K562 (cell line): ENCODE data around the gene MICAL1. TPM values are rescaled to one million over a fixed set of nuclear protein-coding genes. Genes with fewer than 3 reads are reported as not detected.

Experiments used
- CCNT2 ChIP-seq: IDR thresholded peaks from 2 replicates; pipeline ENCODE4 v1.6.1; 2011; ENCODE audit warnings: borderline replicate concordance, low read depth, mild to moderate bottlenecking, moderate library complexity, mixed read lengths, low read length; ENCODE audit not compliant: insufficient read length; ENCODE audit errors: extremely low read depth
- FOXK1 ChIP-seq: sonication (generic); formaldehyde crosslinking; IDR thresholded peaks from 2 replicates; pipeline ENCODE4 v1.8.0; 2022; ENCODE audit warnings: missing genetic modification reagents, mild to moderate bottlenecking, borderline replicate concordance
- HNRNPH1 ChIP-seq: fragments of 200-400 bp; formaldehyde crosslinking; optimal IDR thresholded peaks from 2 replicates; pipeline ENCODE3; 2017; ENCODE audit warnings: low read depth, mild to moderate bottlenecking, low read length, moderate library complexity
- HNRNPUL1 ChIP-seq: fragments of 200-400 bp; formaldehyde crosslinking; IDR thresholded peaks from 2 replicates; pipeline ENCODE4 v1.6.1; 2017; ENCODE audit warnings: low read length
- MITF ChIP-seq: IDR thresholded peaks from 2 replicates; pipeline ENCODE4 v1.6.1; 2014; ENCODE audit warnings: antibody characterized with exemption
- POLR2AphosphoS2 ChIP-seq: IDR thresholded peaks from 2 replicates; pipeline ENCODE4 v1.6.1; 2012; ENCODE audit warnings: low read length, improper control_type of control experiment
- PYGO2 ChIP-seq: fragments of 450-650 bp; IDR thresholded peaks from 2 replicates; pipeline ENCODE4 v1.6.1; 2016; ENCODE audit warnings: mild to moderate bottlenecking, missing genetic modification characterization, moderate library complexity, missing compliant biosample characterization
- RERE ChIP-seq: sonication (generic); formaldehyde crosslinking; IDR thresholded peaks from 2 replicates; pipeline ENCODE4 v1.8.0; 2023; ENCODE audit warnings: missing genetic modification reagents, mild to moderate bottlenecking, borderline replicate concordance
- SFPQ ChIP-seq: fragments of 200-400 bp; formaldehyde crosslinking; IDR thresholded peaks from 2 replicates; pipeline ENCODE4 v1.6.1; 2017; ENCODE audit warnings: mild to moderate bottlenecking, low read depth, low read length, moderate library complexity
- SNIP1 ChIP-seq: fragments of 450-650 bp; IDR thresholded peaks from 2 replicates; pipeline ENCODE4 v1.7.1; 2017; ENCODE audit warnings: low read depth, mild to moderate bottlenecking
- ZBED1 ChIP-seq: IDR thresholded peaks from 2 replicates; pipeline ENCODE4 v1.6.1; 2014
- ZBTB7A ChIP-seq: IDR thresholded peaks from 2 replicates; pipeline ENCODE4 v1.6.1; 2011; ENCODE audit warnings: low read depth, mild to moderate bottlenecking, low read length, moderate library complexity, borderline replicate concordance; ENCODE audit not compliant: control insufficient read depth
- ZNF184 ChIP-seq: sonication (generic); formaldehyde crosslinking; IDR thresholded peaks from 2 replicates; pipeline ENCODE4 v1.5.0; 2020; ENCODE audit warnings: missing genetic modification reagents
- polyA plus RNA-seq, 8 experiments: library from polyadenylated mRNA; depleted of rRNA in 4 of 8; stranded (reverse) in 5 of 8; unstranded in 3 of 8; fragments of >200 nt; fragmentation: Nextera tagmentation in 2 of 8; fragmentation: Illumina TruSeq in 1 of 8; extraction: Ambion mirVana in 2 of 8; extraction: Trizol in 1 of 8; gene quantifications; 2 replicates each; pipeline versions ENCODE4 v1.2.1 to v1.2.3, GENCODE V29; 2011 to 2014; ENCODE audit warnings: inconsistent platforms in 1 of 8, missing spikeins in 1 of 8
- total RNA-seq, 7 experiments: library from RNA; depleted of rRNA in 6 of 7; stranded (reverse); fragments of >200 nt in 6 of 7; fragmentation: Illumina TruSeq in 2 of 7; extraction: Trizol in 2 of 7; gene quantifications; 2 replicates each; pipeline versions ENCODE4 v1.2.1 to v1.2.3, GENCODE V29; 2011 to 2021; ENCODE audit warnings: low replicate concordance in 1 of 7
- TF ChIP-seq, protein P1 (sequence below): sonication (generic); formaldehyde crosslinking; IDR thresholded peaks from 2 replicates; pipeline ENCODE4 v1.4.0; 2020; ENCODE audit warnings: mild to moderate bottlenecking, missing genetic modification reagents

The MICAL1 gene
- total and polyA plus RNA-seq, 9 of the 15 experiments (the other 6 are each of a cell fraction or from before 2014, with no cell fraction given) = 0.07 to 15.2 (median 7.0) TPM

- TF ChIP-seq ZBTB7A (peak; percentile 94), SFPQ (no peak), MITF (no peak), ZNF184 (CRISPR knock-in tag) (no peak), RERE (CRISPR knock-in tag) (no peak), HNRNPH1 (no peak), POLR2AphosphoS2 (no peak), SNIP1 (no peak), ZBED1 (no peak), CCNT2 (peak; percentile 86), HNRNPUL1 (no peak), PYGO2 (tag) (no peak), FOXK1 (CRISPR knock-in tag) (peak; percentile 90; the same call in 1 of the 2 replicates)
- TF ChIP-seq, protein P1, sequence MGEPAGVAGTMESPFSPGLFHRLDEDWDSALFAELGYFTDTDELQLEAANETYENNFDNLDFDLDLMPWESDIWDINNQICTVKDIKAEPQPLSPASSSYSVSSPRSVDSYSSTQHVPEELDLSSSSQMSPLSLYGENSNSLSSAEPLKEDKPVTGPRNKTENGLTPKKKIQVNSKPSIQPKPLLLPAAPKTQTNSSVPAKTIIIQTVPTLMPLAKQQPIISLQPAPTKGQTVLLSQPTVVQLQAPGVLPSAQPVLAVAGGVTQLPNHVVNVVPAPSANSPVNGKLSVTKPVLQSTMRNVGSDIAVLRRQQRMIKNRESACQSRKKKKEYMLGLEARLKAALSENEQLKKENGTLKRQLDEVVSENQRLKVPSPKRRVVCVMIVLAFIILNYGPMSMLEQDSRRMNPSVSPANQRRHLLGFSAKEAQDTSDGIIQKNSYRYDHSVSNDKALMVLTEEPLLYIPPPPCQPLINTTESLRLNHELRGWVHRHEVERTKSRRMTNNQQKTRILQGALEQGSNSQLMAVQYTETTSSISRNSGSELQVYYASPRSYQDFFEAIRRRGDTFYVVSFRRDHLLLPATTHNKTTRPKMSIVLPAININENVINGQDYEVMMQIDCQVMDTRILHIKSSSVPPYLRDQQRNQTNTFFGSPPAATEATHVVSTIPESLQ (CRISPR knock-in tag) = peak; percentile 25; the same call in 1 of the 2 replicates
These were observed 15.1 kb downstream of the MICAL1 start, which contains the start of the genes PPIL6 and SMPD2 (continued) for GRCh38 chr6:109440331-109441068.
